Activated CD4-positive, CD25-positive, alpha-beta regulatory T cell treated with anti-CD3 and anti-CD28 coated beads, Interleukin-2, amount 50 U/mL, for 72 hours (primary cell): ENCODE data around the gene ULK1.
A peak's percentile ranks its signal among the peaks of the same experiment; 100 is the strongest.

Experiments
- DNase-seq: peaks from one replicate; pipeline ENCODE4 v3.0.0; 2021

ULK1 gene

DNA sequence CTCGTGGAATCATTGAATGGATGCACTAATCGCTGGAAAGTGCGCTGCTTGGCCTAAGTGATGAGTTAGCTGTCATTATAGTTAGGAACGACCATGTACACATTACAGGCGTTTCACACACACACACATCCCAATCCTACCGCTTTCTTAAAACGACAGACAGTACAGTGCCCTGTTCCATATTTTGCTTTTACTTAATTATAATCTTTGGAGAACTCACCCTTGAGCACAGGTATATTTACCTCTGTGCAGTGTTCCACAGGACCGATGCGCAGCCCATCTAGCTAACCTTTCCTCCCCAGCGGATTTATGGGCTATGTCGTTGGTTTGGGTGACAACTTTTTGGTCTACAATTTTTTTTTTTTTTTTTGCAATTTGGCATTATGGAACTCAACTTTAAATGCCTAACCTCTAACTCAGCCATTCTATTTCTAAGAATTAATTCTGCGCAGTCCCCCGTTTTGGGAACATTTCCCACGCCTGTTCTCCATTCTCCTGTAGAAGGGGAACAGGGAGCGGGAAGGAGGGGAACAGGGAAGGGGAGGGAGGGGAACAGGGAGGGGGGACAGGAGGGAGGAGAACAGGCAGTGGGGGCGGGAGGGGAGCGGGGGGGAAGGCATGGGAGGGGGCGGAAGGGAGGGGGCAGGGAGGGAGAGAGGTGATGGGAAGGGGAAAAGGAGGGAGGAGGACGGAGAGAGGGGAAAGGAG is 663 bp upstream of the ULK1 start:
- DNase-seq, result no peak

DNA sequence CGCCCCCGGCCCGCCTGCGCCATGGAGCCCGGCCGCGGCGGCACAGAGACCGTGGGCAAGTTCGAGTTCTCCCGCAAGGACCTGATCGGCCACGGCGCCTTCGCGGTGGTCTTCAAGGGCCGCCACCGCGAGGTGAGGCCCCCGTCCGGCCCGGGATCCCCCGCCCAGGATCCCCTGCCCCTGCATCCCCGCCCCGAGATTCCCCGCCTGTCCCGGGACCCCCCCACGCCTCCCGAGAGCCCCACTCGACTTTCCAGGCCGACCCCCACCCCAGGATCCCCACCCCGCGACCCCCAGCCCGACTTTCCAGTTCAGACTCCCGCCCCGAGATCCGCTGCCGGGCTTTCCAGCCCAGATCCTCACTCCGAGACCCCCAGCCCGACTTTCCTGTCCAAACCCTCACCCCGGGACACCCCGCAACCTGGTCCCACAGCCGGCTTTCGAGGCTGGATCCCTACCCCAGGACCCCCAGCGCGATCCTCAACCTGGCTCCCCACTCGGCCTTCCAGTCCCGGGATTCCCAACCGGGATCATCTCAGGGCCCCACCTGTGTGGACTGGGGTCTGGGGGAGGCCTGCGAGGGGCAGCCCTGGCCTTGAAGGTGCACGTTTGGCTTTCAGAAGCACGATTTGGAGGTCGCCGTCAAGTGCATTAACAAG is 688 bp downstream of the ULK1 start:
- DNase-seq, result no peak

DNA sequence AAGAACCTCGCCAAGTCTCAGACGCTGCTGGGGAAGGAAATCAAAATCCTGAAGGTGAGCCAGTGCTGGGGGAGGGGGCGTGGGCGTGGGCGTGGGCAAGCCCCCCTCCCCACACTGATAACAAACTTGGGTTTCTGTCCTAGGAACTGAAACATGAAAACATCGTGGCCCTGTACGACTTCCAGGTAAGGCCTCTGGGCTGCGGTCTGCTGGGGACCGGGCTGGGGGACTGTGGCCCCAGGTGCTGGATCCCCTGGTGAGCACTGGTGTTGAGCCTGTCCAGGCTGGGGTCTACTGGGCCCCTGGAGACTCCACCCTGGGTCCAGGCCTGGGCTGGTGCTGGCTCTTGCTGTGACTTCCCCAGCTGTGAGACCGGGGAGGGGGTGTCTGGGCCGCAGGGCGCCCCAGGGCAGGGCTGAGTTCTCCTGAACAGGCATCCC is 1.2 kb downstream of the ULK1 start:
- DNase-seq, result peak; percentile 42

DNA sequence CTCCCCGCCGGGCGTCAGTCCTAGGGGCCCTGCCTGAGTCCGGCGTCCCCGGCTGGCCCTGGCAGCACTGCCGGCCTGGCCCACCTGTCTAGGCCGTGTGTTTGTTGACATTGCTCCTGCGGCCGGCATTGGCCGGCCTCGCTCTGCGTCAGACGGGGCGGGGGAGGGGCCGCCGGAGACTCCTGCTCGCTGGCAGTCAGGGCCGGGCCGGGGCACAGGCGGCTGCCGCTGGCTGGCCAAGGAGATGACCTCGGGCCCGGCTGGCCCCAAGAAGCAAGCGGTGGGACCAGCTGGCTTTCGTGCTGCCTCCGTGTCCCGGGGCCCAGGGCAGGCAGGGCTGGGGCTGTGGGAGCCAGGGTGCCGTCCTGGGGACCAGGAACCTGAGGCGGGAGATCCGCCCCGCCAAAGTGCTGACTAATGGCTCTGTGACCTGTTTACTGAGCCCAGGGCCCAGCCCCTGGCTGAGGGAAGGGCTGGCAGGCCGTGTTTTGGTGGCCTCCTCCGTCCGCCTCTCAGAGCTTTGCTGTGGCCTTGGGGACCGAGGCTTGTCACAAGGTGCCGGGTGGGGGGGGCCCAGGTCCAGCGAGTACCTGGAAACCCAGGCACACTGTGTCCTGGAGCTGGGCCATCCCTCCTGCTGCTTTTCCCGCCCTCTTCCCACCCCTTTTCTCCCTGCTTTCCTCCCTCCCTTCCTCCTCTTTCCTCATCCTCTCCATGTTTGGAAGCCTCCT is 1.8 kb downstream of the ULK1 start:
- peak; percentile 80 for DNase-seq

DNA sequence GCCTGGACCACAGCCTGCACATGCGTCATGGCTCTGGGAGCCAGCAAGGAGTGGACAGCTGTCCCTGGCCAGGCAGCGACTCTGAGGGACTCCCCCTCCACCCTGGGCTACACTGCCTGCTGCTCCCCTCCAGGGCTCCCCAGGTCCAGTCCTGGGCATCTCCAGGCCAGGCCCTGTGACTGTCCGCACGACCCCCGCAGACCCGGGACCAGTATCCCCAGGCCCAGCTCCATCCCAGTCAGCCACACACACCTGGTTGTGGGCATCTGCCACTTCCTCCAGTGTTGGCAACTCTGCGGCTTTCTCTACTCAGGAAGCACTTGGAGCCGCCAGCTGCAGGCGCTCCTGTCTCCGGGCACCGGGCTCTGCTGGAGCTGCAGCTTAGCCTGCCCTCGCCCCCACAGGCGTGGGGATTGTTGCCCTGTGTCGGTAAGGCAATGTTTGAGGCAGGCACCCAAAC is 2.4 kb downstream of the ULK1 start:
- no peak for DNase-seq

DNA sequence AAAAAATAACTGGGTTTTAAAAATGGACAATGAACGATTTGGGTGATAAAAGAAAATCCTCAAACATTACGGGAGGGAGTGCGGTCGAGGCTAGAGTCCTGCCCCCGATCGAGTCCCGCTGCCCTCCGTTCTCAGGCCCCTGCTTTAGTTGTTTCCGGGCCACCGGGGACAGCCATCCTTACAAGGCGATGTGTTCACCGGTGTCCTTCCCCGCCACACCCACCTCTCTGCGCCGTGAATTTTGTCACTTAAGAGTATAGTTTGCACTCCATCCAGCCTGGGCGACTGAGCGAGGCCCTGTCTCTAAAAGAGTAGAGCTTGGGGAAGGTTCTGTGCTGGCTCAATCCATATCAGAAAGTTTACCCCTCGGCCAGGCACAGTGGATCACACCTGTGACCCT is 2.9 kb downstream of the ULK1 start:
- no peak for DNase-seq

DNA sequence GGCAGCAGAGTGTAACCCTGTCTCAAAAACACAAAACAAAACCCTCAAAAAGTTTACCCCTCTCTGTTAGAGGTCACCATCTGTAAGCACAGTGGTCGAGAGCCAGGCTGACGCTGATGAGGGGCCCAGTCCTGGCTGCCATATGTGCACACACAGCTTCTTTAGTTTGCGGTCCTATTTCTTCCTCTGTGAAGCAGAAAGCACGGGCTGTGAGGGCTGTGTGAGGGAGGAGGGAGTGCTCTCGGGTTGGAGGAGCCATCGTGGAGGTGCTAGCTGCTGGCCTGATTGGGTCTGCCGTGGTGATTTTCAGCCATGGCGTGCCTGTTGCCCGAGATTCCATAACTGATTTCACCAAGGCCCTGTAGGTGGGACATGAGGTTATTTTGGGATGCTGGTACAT is 3.5 kb downstream of the ULK1 start:
- no peak for DNase-seq

DNA sequence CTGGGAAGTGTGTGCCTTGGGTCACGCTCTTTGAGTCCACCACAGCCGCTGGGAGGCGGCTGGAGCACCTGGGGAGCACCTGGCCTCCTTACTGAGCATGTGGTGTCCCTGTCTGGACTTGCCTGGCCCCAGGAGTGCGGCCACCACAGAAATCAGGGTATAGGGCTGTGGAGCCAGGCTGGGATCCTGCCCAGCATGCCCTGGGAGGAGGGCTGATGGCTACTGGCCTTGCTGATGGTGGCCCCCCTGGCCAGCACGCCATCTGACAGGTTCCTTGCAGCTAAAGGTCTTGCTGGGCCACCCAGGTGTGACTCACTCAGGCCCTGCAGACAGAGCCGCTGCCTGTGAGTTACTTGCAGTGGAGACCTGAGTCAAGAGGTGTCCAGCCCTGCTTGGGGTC is 6.0 kb downstream of the ULK1 start:
- no peak for DNase-seq

DNA sequence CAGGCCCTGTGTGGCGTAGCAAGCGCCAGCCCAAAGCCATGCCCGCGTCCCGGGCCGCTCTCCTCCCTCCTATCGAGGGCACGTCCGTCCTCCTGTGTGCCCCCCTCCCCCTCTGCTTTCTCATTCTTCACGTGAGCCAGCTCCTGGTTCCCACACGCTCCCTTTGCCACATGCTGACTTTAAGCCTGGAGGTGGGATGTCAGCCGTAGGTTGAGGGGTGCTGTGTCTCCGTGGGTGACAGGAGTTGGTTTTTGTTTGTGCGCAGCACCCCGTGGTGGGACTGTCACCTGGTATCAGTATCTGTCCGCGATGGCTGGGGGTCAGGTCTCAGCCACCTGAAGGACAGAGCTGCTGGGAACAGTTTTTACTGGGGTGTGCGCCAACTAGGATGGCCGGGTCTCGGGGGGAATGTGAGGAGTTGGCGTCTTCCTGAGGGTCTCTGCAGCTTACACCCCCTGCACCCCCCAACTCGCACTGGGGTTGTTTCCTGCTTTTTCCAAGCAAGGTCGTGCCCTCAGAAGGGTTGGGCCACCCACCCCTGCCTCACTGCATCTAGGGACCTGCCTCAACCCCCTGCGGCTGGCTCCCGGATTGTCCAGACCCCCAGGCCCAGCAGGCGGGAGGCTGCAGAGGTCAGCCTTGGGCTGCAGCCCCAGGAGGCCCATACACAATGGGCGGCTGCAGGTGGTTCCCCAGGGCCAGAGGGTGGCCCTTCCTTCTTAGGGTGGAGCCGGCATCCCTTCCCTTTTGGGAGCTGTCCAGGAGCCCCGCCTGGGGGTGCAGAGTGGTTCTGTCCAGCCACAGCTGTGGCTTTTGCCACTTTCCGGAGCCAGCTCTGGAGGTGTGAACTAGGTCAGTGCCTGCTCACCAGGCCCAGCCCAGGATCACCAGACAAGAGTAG is 7.3 kb downstream of the ULK1 start:
- DNase-seq, result no peak

DNA sequence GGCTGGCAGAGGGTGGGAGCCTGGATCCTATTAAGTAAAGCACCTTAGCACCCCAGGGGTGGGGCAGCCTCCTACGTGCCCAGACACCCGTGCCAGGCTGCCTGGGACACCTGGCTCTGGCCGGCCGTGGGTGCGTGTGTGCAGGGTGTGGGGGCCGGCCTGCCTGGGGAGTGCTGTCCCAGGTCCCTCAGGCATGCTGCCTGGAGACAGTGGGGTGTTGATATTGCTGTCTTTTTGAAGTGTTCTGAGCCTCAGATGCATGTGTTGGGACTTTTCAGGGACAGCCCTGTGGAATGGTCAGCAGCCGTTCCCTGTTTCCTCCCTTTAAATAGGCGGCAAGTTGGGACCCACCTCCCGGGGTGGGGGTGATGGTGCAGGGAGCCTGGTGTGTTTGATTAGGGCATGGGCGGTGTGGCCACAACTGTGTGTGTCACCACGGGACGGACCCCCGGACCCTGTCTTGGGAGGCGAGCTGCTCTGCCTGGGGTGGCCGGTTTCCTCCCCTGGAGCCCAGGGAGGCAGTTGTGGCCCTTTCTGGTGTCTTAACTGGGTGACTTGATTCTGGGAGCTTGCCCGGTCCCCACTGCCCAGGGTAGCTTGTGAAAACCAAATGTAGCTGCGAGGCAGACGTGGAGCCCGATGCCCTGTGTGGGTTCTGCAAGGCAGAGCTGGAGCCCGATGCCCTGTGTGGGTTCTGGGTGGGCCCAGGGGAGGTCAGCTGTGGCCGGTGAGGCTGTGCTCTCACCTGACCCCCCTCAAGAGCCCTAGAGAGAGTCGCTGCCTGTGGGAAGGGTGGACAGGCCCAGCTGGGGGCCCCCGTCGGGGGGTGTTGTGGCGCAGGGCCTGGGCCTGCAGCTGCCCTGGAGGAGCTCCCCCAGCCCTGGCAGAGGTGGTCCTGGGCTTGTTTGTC is 8.2 kb downstream of the ULK1 start:
- no peak for DNase-seq

DNA sequence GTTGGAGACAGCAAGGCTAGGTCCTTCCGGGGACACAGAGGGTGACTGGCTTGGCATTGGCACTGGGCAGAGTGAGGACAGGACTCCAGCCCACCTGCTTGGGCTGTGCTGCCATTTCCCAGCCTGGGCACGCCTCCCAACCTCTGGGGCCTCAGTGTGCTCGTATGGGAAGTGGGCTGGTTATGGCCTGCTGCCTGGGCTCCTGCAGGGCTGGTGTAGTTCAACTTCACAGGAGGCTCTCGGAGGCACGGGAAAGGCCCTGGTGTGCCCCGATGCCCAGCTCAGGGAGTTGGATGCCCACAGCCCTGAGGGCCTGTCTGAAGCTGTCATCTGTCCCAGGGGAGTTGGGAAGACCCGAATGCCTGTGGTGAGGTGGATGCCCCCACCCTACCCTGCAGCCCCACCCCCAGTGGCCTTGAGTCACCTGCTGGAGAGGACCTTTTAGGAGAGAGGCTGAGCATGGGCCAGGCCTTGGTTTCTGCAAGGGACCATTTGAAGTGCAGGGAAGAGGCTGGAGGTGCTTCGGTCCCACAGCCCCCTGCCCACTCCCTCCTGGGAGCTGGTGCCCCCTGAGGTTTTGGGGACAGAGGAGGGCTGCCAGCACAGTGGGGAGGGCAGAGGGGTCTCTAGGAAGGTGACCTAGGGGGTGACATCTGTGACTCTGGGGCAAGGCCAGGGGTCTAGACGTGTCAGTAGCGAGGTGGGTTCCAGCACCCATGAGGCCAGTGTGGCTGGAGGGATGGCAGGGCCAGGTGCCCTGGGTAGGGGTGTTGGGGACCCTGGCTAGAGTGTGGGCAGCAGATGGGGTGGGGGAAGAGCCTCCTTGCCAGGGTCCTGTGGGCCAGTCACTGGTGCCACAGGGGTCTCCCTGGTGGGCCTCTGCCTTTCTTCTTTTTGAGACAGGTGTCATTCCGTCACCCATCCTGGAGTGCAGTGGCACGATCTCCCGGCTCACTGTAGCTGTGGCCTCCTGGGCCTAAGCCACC is 9.1 kb downstream of the ULK1 start:
- DNase-seq, result no peak

DNA sequence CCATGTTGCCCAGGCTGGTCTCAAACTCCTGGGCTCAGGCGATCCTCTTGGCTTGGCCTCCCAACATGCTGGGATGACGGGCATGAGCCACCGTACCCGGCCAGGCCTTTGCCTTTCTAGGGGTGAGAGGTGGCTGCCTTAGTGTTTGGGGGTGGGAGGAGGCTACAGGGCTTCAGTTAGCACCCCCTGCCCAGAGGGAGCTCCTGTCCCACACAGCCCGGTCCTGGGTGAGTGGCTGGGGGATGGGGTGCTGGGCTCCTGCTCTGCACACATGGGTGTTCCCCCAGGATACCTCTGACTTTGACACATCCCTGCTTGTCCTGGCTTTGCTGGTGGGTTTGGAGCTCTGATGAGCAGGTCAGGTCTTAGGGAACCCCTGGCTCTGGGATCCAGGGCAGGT is 9.9 kb downstream of the ULK1 start:
- DNase-seq, result no peak

DNA sequence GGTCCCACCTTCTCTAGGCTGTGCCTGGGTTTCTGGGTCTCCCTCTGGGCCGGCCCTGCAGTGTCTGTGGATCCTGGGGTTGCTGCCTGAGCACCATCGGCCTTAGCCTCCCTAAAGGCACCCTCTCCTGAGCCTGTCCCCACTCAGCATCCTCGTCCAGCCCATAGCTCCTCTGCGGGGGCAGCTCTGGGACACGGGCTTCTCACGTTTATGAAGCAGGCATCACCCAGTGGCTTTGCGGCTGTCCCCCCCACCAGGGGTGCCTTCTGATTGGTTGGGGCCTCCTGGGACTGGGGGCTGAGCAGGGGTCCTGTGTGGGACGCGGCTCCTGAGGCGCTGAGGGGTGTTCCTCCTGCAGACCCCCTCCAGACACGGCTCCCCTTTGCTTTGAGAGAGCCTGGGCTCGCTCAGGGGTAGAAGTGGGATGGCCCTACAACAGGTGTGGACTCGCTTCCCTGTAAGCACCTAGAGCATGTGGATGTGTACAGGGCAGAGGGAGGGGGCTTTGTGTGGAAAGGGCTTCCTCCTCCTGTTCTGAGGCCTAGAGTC is 10.7 kb downstream of the ULK1 start:
- no peak for DNase-seq

DNA sequence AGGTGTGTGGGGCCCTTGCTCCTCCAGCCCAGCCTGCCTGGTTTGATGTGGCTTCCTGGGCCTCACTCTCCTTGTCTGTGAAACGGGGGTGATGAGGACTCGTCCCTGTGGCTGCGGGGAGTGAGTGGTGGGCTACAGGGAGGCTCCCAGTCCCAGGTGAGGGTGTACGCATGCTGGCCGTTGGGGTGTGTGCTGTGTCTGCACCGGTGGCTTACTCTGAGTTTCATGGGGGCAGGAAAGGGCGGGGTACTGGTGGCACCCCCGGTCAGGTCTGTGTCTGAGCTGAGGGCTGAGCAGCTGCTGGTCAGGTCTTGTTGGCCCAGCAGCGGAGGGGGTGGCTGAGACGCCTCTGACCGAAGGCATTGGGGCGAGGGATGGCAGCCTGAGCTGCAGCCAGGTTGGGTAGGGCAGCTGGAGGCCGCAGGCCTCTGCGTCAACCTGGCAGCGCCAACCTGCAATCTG is 11.2 kb downstream of the ULK1 start:
- DNase-seq, result no peak

DNA sequence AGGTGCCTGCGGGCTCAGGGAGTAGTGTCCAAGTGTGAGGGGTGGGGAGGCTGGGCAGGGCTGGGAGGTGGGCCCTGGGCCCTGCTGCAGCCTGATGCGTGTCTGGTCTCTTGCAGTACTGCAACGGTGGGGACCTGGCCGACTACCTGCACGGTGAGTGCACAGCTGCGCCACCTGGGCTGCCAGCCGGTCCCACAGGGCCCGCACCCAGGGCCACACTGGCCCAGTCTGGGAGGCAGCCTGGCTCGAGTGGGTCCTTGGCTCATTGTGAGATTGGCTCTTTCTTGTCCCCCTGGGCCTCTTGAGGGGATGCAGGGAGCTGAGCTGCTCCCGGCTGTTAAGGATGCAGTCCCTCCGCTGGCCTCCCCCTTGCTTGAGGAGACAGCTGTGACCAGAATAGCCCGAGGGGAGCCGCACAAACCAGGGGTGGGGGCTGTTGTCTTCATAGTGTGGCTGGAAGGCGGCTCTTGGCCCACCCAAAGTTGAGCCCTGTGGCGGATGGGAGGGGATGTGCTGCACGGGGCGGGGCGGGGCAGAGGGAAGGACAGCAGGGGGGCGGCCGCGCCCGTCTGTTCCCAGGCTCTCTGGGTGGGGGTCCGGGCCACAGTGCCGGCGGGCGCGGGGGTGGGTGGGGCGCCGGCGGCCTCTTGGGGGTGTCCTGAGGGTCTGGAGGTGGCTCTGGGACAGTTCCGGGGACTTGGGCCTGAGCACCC is 13.1 kb downstream of the ULK1 start:
- DNase-seq, result no peak

DNA sequence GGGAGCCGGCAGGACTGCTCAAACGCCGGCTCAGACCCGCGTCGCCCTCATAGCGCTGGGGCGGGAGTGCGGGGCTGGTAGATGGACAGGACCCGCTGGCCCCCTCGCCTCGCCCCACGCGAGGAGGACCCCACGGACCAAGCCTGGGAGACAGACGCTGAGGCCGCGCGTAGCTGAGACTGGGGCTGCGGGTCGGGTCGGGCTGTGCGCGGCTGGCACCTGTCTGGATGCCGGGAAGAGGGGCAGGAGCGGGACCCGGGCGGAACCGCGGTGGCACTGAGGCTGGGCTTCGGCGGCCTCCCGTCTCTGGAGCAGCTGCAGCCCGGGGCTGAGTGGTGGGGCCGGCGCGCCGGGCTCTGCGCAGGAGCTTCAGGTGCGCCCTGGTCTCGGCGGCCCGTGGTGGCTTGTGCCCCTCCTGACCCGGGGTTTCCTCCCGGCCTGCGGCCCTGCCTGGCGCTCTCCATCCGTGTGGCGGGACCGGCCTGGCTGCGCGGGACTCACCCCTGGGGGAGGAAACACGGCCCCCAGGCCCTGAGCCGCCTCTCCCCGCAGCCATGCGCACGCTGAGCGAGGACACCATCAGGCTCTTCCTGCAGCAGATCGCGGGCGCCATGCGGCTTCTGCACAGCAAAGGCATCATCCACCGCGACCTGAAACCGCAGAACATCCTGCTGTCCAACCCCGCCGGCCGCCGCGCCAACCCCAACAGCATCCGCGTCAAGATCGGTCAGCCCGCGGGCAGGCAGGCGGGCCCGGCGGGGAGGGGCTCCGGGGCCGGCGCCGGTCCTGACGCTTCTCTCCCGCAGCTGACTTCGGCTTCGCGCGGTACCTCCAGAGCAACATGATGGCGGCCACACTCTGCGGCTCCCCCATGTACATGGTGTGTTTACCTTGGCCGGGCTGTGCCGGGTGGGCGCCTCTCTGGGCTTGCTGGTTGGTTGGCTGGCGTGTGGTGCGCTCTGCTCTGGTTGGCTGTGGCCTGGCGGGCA is 14.0 kb downstream of the ULK1 start:
- DNase-seq, result no peak

DNA sequence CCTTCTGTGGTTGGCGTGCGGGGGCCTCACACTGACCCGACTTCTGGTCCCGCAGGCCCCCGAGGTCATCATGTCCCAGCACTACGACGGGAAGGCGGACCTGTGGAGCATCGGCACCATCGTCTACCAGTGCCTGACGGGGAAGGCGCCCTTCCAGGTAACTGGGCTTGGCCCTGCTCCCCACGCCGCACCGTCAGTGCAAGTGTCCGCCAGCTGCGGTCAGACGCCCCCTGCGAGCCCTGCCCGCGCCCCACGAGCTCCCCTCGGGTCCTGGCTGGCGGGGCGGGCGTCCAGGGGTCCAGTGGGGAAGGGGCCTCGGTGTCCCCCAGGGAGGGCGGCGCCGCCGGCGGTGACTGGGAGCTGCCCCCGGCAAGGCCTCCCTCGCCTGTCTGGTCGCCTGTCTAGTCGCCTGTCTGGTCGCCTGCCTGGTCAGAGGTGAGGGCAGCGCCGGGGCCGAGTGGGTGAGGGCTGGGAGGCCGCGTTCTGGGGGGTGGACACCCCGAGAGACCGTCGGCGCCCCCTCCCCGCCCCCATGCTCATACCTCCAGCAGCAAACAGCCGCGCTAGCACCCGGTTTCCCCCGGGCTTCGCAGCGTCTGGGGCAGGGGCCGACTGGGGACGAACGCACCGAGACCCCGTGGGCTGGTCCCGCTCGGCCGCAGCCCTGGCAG is 14.8 kb downstream of the ULK1 start:
- DNase-seq, result no peak
